ENCODE measurements around the gene SNTG2. TPM values are rescaled to one million over a fixed set of nuclear protein-coding genes. Genes with fewer than 3 reads are reported as not detected.
"Not testable (repeated sequence)": the region's sequence is repeated elsewhere in the genome, so short reads cannot be mapped to it uniquely, and the experiment has no call there.

Gene SNTG2
- total RNA-seq, 1 donor from 2014 or later: 7.7 TPM

DNA sequence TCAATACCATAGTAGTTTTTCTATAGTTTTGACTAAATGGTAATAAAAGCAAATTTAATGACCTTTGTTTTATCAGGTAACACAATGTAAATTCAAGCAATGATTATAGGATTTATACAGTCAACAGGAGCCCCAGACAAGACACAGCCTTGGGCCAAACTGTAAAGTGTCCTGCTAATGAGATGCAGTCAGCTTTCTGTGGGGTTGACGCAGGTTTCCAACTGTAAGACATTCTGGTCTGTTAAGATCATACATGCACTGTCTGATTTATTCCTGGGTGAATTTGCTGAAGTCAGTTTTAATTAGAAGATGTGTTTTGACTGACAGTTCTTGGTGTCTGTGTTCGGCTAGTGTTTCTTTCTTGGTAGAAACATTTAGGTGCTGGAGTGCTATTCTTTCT, 180.3 kb downstream of the SNTG2 start:
- Mint-ChIP-seq H3K27ac (ENCODE audit: unreplicated experiment) (no peak overlapping the region), H3K4me1 (ENCODE audit: low read depth, unreplicated experiment) (peaks cover 11% of the 10 kb centered on the region), H3K4me3 (ENCODE audit: unreplicated experiment) (no peak overlapping the region), H3K27me3 (ENCODE audit: unreplicated experiment) (no peaks in the 10 kb centered on the region), H3K9me3 (ENCODE audit: unreplicated experiment) (no peaks in the 10 kb centered on the region), H3K36me3 (ENCODE audit: unreplicated experiment) (peaks cover 5% of the 10 kb centered on the region)
- no peak for TF ChIP-seq CTCF (IDR thresholded peaks at IDR 0.05; ENCODE audit: partially characterized antibody, unreplicated experiment)
- no peak for DNase-seq

GRCh38 chr2:1132328-1132969, 181.8 kb downstream of the SNTG2 start:
- Mint-ChIP-seq H3K9me3 (ENCODE audit: unreplicated experiment) (no peaks in the 10 kb centered on the region), H3K4me3 (ENCODE audit: unreplicated experiment) (no peak overlapping the region), H3K27me3 (ENCODE audit: unreplicated experiment) (no peaks in the 10 kb centered on the region), H3K4me1 (ENCODE audit: low read depth, unreplicated experiment) (peaks cover 14% of the 10 kb centered on the region), H3K36me3 (ENCODE audit: unreplicated experiment) (peaks cover 5% of the 10 kb centered on the region), H3K27ac (ENCODE audit: unreplicated experiment) (peak overlapping the region; percentile 62)
- peak; percentile 28 for DNase-seq
- no peak for TF ChIP-seq CTCF (IDR thresholded peaks at IDR 0.05; ENCODE audit: partially characterized antibody, unreplicated experiment)

DNA sequence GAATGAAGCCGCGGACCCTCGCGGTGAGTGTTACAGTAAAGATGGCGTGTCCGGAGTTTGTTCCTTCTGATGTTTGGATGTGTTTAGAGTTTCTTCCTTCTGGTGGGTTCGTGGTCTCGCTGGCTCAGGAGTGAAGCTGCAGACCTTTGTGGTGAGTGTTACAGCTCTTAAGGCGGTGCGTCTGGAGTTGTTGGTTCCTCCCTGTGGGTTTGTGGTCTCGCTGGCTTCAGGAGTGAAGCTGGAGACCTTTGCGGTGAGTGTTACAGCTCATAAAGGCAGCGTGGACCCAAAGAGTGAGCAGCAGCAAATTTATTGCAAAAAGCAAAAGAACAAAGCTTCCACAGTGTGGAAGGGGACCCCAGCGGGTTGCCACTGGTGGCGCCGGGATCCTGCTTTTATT, 183.2 kb downstream of the SNTG2 start:
- not testable (repeated sequence) for H3K27ac Mint-ChIP-seq (ENCODE audit: unreplicated experiment); H3K4me3 Mint-ChIP-seq (ENCODE audit: unreplicated experiment); H3K36me3 Mint-ChIP-seq (ENCODE audit: unreplicated experiment); H3K9me3 Mint-ChIP-seq (ENCODE audit: unreplicated experiment); H3K27me3 Mint-ChIP-seq (ENCODE audit: unreplicated experiment); DNase-seq
- peaks cover 18% of the 10 kb centered on the region for H3K4me1 Mint-ChIP-seq (ENCODE audit: low read depth, unreplicated experiment)

- Mint-ChIP-seq H3K4me3 (ENCODE audit: unreplicated experiment) (no peak overlapping the region), H3K36me3 (ENCODE audit: unreplicated experiment) (peaks cover 5% of the 10 kb centered on the region), H3K27me3 (ENCODE audit: unreplicated experiment) (peaks cover 5% of the 10 kb centered on the region), H3K4me1 (ENCODE audit: low read depth, unreplicated experiment) (peaks cover 18% of the 10 kb centered on the region), H3K27ac (ENCODE audit: unreplicated experiment) (no peak overlapping the region), H3K9me3 (ENCODE audit: unreplicated experiment) (peaks cover 2% of the 10 kb centered on the region)
- DNase-seq: no peak
- no peak for TF ChIP-seq CTCF (IDR thresholded peaks at IDR 0.05; ENCODE audit: partially characterized antibody, unreplicated experiment)
Measured at GRCh38 chr2:1134629-1135028, 184.0 kb downstream of the SNTG2 start.

GRCh38 chr2:1136067-1136466, 185.4 kb downstream of the SNTG2 start:
- Mint-ChIP-seq H3K4me3 (ENCODE audit: unreplicated experiment) (no peak overlapping the region), H3K27ac (ENCODE audit: unreplicated experiment) (no peak overlapping the region), H3K36me3 (ENCODE audit: unreplicated experiment) (peaks cover 5% of the 10 kb centered on the region), H3K27me3 (ENCODE audit: unreplicated experiment) (peaks cover 5% of the 10 kb centered on the region), H3K4me1 (ENCODE audit: low read depth, unreplicated experiment) (peaks cover 16% of the 10 kb centered on the region), H3K9me3 (ENCODE audit: unreplicated experiment) (peaks cover 2% of the 10 kb centered on the region)
- no peak for DNase-seq
- TF ChIP-seq CTCF (IDR thresholded peaks at IDR 0.05; ENCODE audit: partially characterized antibody, unreplicated experiment): peak; percentile 70

Data from glutamatergic neuron (in vitro differentiated cells).